NCI-H146 (cell line): ENCODE results near the gene RAD51.

Experiments
- DNase-seq: peaks from one replicate; lab custom pipeline; 2025; lab: John Stamatoyannopoulos, UW

Gene RAD51

DNA sequence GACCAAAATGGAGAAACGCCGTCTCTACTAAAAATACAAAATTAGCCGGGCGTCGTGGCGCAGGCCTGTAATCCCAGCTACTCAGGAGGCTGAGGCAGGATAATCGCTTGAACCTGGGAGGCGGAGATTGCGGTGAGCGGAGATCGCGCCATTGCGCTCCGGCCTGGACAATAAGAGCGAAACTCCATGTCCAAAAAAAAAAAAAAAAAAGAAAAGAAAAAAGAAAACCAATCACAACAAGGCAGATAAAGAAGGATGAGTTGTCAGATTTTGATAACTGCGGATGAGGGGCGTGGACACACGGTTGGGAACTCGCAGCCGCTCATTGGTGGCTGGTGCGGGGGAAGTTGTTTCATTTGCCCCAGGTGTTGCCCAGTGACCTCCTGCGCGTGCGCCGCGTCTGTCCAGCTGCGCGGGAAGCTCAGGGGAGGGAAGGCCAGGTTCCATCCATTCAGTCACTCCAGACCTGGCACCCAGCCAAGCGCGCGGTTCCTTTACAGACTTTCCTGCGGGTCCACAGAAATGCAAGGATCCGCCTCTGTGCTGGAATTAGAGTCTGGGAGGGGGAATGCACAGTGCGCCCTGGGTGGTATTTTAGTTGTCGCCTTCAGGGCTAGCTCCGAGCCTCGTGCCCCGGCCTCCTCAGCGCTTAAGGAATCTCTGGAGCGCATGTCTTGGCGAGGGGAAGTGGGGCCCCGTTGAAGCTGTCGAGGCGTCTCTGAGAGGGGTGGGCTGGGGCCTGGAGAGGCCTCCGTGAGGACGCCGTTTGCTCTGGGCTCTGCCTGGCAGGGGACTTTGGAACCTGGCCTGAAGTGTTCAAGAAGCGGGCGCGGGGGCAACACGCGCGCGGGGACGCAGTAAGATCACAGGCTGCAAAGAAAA lies 68.2 kb downstream of the RAD51 start:
- peak; percentile 86 for DNase-seq

DNA sequence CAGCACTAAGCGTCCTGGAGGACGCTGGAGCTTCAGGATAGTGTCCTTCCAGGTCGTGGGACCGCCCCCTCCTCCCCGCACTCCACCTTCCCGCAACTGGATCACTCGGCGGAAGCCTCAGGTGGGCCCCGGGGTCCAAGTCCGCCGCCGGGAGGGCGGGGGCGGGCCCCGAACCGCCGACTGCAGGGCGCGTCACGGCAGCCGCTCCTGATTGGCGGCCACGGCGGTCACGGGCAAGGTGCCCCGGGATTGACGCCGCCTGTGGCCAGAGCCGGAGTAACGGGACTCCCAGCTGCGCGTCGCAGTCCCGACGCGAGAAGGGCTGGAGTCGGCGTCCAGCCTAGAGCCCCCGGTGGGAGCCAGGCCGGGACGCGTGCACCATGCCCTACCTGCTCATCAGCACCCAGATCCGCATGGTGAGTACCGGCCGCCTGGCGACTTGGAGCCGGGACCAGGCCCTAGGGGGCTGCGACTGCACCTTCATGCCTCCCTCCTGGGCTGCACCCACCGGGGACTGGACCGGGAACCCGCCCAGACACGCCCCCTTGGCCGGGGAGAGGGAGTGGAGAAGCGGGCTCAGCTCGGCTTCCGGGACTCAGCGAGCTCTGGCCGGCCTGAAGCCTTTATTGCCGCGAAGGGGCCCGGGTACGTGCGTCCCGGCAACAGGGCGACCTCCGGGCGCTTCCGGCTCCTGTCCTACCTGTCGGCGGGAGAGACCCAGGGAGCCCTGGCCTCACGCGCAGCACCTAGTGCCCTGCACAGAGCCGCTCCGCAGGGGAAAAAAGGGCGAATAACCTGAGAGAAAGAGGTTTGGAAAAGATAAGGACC lies 69.0 kb downstream of the RAD51 start, which contains the start of gene GCHFR:
TSS of gene GCHFR (plus strand) at position 268 of the 828 bp plus-strand sequence. CDS start at position 381, 113 bp downstream.
- peak; percentile 71 for DNase-seq

GRCh38 chr15:40764629-40765103 lies 69.7 kb downstream of the RAD51 start:
- no peak for DNase-seq

GRCh38 chr15:40766194-40766815 lies 71.3 kb downstream of the RAD51 start:
- no peak for DNase-seq

DNA sequence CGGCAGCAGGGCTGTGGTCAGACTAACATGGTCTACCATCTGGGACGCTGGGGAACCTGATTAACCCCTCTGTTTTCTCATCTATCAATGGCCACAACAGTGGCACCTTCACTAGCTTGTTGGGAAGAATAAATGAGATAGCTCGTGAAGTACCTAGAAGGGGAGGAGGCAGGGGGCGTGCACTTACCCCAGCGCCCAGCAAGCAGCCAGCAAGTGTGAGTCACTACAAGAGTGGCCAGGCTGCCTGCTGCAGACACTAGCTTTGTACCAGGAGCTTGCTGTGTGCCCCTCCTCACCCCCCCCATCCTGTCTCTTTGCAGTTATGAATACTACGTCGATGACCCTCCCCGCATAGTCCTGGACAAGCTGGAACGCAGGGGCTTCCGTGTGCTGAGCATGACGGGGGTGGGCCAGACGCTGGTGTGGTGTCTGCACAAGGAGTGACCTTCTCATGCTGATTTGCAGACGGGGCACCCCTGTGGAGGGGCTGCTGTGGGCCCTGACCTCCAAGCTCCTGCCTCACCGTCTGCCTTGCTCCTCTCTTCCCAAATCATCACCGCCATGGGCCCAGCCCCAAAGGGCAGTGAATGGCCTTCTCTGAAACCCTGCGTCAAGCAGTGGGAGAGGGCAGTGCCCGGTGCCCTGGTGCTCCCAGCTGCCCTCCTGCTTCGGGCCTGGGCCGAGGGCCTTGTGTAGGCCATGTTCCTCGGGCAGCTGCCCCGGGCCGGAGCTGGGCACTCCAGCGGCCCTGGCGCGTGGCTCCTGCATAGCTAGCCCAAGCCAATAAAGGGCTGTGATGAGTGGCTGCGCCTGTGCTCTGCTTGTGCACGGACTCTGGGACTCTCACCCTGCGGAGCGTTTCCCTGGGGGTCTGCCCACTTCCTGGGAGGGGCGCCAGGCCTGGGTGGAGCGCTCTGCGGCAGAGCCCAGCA lies 72.2 kb downstream of the RAD51 start:
- no peak for DNase-seq

DNA sequence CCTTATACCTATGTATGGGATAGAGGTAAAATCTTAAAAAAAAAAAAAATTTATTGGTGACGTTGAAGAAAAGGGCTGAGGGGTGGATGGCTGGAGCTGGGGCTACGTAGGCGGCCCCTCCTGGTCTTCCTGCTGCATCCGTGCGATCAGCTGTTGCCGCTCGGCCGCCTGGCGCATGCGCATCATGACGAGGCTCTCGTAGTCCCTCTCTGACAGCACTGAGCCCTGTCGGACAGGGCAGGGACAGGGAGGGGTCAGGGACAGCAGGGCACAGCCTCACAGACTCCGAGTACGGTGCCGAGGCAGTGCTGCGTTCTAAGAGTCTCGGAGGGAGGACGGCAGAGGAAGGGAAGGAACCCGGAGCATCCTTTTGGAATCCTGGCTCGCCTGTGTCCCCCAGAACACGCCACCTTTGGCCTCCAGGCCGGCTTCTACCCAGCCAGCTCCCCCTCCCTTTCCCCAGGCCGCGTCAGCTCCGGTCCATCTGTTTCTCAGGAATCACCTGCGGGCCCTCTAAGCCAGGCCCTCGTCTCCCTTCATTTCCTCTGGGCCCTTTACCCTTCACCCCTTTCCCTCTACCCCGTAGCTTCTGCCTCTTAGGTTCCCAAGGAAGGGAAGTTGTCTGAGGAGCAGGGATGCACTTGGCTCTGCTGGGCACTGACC lies 73.0 kb downstream of the RAD51 start:
- no peak for DNase-seq

GRCh38 chr15:40768521-40769273 lies 73.7 kb downstream of the RAD51 start:
- no peak for DNase-seq

DNA sequence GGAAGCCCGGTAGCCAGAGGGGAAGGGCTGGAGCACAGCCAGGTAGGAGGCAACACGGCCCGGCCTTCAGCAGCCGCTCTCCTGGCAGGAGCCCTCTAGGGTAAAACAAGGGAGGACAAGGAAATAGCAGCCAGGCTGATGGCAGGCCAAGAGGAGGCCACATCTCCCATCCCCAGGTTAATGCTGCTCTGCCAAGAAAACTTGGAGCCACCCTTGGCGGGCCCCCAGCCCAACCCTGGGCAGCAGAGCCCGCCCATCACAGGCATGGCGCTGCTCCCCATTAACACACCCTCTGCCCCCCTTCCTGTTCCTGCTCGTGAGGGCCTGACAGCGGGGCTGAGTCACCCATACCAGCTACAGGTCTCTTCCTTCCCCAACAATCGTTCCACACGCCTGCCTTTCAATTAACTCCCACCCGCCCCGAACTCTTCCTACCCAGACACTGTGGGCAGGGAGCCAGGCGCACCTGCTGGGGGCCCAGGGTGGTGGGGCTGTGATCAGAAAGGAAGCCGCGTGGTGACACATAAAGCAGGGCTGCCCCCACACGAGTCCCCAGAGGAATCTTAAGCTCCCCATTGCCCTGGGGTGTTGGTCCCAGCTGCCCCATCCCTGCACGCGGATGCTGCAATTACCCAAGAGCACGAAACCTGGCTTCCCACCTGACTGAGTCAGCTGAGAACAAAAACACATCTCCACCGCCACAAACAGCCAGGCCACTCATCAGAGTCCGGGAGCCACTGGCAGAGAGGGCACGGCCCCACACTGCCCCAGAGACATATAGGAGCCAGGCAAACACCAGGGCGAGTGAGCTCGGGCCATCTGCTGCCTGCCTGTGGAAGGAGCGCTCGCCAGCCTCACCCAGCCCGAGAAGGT lies 74.5 kb downstream of the RAD51 start, which contains the start of gene C15orf62:
TSS of gene C15orf62 (plus strand) at position 707 of the 873 bp plus-strand sequence. CDS start 516 bp downstream, outside the sequence.
- peak; percentile 37 for DNase-seq

GRCh38 chr15:40770147-40770721 lies 75.3 kb downstream of the RAD51 start:
- peak; percentile 44 for DNase-seq

DNA sequence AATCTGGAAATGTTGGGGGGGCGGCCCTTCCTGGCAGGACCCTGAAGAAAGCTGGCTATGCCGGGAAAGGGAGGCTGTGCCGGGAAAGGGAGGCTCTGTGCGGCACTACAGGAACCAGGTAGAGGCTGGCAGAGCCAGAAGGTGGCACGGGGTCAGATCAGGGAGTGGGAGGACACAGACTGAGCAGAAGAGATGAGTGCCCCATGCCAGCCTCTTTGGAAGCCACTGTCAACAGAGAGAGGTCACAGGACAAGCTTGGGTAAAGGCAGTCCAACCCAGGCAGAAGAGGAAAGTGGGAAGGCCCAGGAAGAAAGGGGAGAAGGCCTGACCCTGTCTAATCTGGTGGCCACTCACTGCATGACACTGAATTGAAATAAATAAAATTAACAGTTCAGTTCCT lies 76.3 kb downstream of the RAD51 start:
- no peak for DNase-seq

- no peak for DNase-seq
These were observed 77.0 kb downstream of the RAD51 start for GRCh38 chr15:40772014-40772413.

GRCh38 chr15:40773496-40773895 lies 78.5 kb downstream of the RAD51 start:
- DNase-seq: no peak

DNA sequence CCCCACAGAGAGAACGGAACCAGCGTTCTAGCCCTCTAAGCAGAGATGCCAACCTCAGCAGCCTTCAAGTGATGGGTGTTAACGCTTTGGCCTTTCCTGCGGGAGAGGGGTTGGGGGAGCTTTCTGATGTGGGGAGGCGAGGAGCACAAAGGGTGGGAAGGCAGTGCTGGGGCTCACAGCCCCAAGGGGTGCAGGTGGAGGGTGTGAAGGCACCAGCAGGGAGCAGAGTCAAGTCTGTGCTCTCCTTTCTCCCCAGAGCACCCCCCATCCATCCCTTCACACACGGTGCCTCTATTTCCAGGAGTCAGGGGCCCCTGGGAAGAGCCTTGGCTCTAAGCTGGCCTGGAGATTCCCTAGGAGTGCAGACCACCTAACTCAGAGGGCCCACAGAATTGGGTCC lies 78.9 kb downstream of the RAD51 start:
- DNase-seq: no peak

DNA sequence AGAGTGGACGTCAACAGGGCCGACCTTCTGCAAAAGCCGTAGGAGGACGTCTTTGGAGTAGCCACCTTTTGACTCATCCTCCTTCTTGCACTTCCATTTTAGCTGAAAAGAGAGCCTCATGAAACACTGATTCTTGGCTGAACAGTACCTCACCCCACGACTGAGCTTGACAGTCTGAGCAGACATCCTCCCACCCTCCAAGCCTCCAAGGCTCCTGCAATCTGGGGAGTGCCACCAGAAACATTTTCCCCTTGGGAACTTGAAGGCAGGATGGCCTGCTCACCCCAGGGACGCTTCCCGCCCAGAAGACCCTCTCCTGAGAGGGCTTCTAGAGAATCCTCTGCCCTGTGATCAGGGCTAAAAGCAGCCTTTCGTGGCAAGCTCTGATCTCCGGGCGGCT lies 80.0 kb downstream of the RAD51 start:
- DNase-seq: no peak

DNA sequence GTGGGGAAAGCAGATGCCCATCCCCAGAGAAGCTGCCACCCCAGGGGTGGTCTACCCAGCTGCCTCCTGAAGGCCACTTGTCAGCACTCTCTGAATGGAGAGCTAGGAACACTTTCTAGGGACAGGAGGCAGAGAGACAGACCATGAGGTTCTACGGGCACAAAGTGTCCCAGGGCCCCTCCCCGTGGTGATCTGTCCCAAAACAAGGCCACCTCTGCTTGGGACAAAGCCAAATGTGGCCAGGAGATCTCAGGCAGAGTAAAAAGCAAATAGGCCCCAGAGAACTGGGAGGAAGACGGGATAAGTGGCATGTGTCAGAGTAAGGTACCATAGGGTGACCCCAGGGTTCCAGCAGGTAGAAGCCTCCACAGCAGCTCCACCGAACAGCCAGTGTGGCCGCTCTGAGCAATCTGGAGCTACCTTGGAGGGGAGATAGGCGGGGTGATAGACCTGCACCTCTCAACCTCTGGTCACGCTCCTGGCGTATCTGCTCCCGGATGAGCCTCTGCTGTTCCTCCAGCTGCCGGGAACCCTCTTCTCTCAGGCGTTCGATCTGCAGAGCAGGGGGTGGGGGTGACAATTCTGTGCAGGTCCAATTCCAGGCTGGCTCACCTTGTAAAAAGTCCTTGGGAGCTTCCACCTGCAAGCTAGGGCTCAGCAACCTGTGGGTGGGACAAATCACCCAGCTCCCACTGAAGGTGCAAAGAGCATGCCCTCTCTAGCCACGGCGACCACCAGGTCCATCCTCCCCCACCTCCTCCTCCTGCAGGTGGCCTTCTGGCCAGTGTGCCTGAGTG lies 81.0 kb downstream of the RAD51 start:
- no peak for DNase-seq

- DNase-seq: no peak
These were observed 81.7 kb downstream of the RAD51 start for GRCh38 chr15:40776537-40777141.
